Dermis microvascular lymphatic vessel endothelial cell (primary cell): Measurements from ENCODE around the gene BCL3. TPM values are rescaled to one million over a fixed set of nuclear protein-coding genes. Genes with fewer than 3 reads are reported as not detected.
A peak's percentile ranks its signal among the peaks of the same experiment; 100 is the strongest.

Experiments used
- DNase-seq, 2 donors: peaks; one replicate each; pipeline versions ENCODE4 v3.0.0 to v3.0.0-alpha.2; 2010; ENCODE audit warnings: low read depth in 2 of 2
- total RNA-seq: library from RNA; depleted of rRNA; stranded (reverse); fragments of >200 nt; gene quantifications from 2 replicates; pipeline ENCODE4 v1.2.1, GENCODE V29; 2014

The BCL3 gene
- total RNA-seq, 1 donor from 2014 or later = 1.4 TPM

- DNase-seq = peak in 1 of 2 donors; percentile 97
Observed at GRCh38 chr19:44741841-44742329, 6.6 kb upstream of the BCL3 start.

DNA sequence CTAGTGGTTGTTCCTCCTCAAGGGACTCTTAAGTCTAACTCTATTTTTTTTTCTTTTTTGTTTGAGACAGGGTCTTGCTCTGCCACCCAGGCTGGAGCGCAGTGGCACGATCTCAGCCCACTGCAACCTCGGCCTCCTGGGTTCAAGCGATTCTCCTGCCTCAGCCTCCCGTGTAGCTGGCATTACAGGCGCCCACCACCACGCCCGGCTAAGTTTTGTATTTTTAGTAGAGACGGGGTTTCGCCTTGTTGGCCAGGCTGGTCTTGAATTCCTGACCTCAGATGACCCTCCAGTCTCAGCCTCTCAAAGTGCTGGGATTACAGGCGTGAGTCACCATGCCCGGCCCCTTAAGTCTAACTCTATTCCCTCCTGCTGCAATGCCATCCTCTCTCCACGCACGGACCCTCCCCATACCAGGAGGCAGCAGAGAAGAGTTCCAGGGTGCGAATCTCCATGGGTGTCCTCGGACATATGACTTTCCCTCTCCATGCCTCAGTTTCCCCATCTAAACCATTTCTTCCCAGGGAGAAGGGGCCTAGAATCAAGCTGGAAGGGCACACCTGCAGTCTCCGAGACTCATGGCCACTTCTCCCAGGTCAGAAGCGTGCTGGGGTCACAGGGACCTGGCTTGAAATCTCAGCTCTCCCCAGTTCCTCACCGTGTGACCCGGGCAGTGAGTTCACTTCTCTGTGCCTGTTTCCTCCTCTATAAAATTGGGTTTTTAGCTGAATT is 6.0 kb upstream of the BCL3 start:
- DNase-seq = peak in 1 of 2 donors; percentile 41

GRCh38 chr19:44744871-44745332 is 3.6 kb upstream of the BCL3 start:
- DNase-seq = no peak

DNA sequence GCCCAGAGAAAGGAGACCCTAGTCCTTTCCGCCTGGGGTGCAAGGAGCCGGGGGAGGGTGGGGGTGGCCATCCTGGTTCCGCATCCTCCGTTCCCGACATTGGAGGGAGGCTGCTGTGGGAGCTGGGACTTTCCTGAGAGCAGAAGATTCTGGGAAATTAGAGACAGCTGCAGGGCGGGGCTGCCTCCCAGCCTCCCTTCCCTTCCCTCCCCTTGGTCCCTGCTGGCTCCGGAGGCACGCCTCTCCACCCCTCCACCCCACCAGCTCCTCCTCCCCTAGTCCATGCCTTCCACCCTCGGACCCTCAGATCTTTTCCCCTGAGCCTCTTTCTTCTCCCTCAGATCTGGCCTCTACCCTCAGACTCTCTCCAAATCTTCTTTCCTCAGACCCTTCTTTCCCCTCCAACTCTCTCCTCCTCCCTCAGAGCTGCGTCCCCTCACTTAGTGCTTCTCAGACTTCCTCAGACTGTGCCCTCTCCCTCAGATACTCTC is 3.1 kb upstream of the BCL3 start:
- DNase-seq = no peak

- DNase-seq = no peak
Observed at GRCh38 chr19:44745887-44746600, 2.5 kb upstream of the BCL3 start.

- DNase-seq = no peak
Observed at GRCh38 chr19:44746616-44746945, 1.9 kb upstream of the BCL3 start.

- peak in 1 of 2 donors; percentile 91 for DNase-seq
Observed at GRCh38 chr19:44746946-44747738, 1.4 kb upstream of the BCL3 start.

GRCh38 chr19:44747739-44748425 is 626 bp upstream of the BCL3 start:
- peak in 1 of 2 donors; percentile 66 for DNase-seq

DNA sequence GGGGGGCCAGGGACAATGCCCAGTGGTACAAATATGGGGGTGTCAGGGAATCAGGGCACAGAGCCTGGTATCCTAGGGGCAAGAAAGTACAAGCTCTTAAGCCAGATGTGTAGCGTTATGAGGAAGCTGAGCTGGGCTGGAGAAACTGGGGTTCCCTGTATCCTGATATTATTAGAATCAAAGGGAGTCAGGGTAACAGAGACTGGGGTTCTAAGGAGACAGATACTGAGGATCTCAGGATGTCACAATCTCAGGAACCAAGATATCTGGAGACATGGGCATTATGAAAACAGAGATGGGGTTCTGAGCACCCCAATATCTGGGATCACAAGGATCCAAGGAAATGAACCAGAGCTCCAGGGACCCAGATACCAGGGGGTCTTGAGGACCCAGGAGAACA is 784 bp downstream of the BCL3 start:
- no peak for DNase-seq

DNA sequence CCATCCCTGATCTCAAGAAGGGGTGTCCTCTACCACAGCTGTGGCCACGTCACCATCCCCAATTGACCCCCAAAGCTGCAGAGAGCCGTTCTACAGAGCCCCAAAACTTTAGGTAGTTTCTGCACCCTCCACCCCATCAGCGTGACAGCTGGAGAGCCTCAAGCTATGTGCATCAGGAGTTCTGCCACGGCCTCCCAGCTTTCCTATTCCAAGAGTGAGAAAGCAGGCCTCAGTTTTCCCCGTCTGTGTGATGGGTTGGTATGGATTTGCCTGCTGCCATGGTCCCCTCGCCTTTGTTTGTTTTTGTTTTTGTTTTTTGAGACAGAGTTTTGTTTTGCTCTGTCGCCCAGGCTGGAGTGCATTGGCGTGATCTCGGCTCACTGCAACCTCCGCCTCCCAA is 1.5 kb downstream of the BCL3 start:
- no peak for DNase-seq

DNA sequence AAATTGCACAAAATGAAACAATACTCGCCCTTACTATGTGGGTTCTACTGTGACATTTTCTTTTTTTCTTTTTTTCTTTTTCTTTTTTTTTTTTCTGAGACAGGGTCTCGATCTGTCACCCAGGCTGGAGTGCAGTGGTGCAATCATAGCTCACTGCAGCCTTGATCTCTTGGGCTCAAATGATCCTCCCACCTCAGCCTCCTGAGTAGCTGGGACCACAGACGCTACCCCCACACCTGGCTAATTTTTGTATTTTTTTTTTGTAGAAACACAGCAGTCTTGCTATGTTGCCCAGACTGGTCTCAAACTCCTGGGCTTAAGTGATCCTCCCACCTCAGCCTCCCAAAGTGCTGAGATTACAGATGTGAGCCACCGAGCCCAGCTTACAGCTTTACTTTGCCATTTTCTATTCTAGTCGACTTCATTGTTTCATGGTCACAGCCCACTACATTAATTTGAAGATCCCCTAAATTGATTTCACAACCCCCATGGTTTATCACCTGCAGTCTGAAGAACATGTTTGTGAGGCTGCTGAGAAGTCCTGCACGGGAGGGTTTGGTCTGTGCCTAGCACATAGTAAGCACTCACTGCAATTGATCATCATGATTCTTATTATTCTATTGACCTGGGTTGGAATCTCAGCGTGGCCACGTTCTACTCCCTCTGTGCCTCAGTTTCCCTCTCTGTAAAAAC is 3.8 kb downstream of the BCL3 start:
- DNase-seq = no peak

- peak in 1 of 2 donors; percentile 90 for DNase-seq
Observed at GRCh38 chr19:44752816-44753625, 4.5 kb downstream of the BCL3 start.

DNA sequence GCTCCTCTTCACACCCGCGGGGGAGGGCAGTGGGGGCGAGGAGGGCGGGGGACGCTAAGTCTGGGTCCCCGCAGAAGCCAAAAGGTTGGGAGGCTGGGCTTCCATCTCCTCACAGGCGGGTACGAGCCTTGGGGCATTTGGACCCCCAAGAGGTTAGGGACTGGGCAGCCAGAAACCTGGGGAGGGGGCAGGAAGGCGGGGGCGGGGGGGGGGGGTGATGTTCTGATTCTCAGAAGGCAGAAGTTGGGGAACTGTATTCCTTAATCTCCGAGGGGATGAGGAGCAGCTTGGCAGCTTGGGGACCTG is 5.1 kb downstream of the BCL3 start:
- DNase-seq = no peak

DNA sequence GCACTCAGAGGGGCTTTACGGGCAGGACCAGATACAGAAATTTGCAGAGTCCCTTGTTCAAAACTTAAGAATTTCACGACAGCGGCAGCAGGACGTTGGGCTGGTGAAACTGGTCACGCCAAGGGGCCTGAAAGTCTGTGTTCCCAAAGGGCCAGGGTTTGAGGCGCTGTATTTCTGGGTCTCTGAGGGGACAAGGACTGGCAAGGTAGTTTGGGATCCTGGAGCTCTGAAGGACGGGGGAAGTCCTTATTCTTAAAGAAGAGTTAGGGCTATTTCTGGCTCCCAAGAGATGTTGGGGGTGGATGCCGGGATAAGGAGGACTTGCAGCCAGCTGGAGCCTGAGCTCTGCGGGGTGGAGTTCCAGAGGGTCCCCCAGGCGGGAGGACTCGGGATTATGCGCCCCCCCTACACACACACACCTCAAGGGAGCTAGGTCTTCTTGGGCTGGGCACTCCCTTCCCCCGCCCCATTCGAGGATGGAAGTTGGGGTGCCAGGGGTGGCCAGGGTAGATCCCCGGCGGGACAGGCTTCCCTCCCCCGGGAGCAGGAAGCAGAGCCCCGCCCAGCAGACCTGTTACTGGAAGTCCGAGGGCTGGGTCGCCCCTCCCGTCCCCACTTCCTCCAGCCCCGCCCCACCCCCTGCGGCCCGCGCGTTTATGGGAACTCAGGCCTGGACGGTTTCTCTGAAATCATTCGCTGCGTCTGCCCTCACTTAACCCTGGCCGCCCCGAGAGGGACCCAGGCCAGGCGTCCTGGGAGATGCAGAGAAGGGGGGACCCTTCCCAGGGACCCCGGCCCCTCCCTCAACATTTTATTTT is 5.6 kb downstream of the BCL3 start:
- peak in 1 of 2 donors; percentile 73 for DNase-seq

GRCh38 chr19:44754750-44755080 is 6.2 kb downstream of the BCL3 start:
- no peak for DNase-seq

DNA sequence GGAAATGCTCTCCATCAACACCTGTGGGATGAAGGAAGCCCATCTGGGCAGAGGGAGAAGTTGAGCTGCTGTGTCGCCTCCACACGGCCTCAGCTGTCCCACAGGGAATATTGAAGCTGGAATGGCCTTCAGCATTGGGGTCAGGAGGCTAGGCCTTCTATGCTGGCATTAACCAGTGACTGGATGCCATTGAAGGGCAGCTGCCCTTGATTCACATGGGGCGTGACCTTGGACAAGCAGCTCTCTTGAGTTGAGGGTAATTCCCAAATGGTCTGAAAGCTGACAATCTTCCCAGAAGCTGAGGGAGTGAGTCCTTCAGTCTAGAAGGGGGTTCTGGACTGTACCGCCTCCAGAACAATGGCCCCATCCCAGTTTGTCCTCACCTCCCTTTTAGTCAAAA is 6.7 kb downstream of the BCL3 start:
- no peak for DNase-seq

- no peak for DNase-seq
Observed at GRCh38 chr19:44756089-44756562, 7.6 kb downstream of the BCL3 start.

DNA sequence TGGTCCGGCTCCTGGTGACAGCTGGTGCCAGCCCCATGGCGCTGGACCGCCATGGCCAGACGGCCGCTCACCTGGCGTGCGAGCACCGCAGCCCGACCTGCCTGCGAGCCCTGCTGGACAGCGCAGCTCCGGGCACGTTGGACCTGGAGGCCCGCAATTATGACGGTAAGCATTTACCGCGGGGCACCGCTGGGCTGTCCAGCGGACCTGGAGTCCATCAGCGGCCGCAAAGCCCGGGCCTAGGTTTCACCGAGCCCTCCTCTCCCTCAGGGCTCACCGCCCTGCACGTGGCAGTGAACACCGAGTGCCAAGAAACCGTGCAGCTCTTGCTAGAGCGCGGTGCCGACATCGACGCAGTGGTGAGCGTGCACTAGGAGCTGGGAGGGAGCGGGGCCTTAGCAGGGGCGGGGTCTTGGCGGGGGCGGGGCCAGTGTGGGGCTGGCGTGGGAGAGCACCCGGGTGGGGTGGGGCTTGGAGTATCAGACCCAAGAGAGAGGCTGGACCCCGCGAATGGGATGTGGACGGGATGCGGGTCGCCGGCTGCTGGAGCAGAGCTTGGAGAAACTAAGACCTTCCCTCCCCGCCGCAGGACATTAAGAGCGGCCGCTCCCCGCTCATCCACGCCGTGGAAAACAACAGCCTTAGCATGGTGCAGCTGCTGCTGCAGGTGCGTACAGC is 8.7 kb downstream of the BCL3 start:
- no peak for DNase-seq
